Suprapubic skin (tissue), 4 donors: ENCODE data around the gene CDC42EP1. TPM values are rescaled to one million over a fixed set of nuclear protein-coding genes. Genes with fewer than 3 reads are reported as not detected.

Source experiments
- DNase-seq, 2 donors: peaks; one replicate each; pipeline ENCODE4 v3.0.0-alpha.2; 2019; ENCODE audit warnings: low spot score in 2 of 2
- H3K27ac ChIP-seq: fragments of 200-600 bp; sonication (generic); one replicate; pipeline ENCODE4 v1.5.1; 2019
- H3K27me3 ChIP-seq: fragments of 200-600 bp; sonication (generic); one replicate; pipeline ENCODE4 v1.5.1; 2019
- H3K36me3 ChIP-seq: fragments of 200-600 bp; sonication (generic); one replicate; pipeline ENCODE4 v1.5.1; 2019
- H3K4me1 ChIP-seq: fragments of 200-600 bp; sonication (generic); one replicate; pipeline ENCODE4 v1.5.1; 2019
- H3K4me3 ChIP-seq: fragments of 200-600 bp; sonication (generic); one replicate; pipeline ENCODE4 v1.5.1; 2019; ENCODE audit warnings: mild to moderate bottlenecking
- H3K9me3 ChIP-seq: fragments of 200-600 bp; sonication (generic); one replicate; pipeline ENCODE4 v1.5.1; 2019
- EP300 ChIP-seq: sonication (generic); formaldehyde crosslinking; IDR thresholded peaks from one replicate; pipeline ENCODE4 v1.6.1; 2017; ENCODE audit warnings: antibody characterized with exemption
- POLR2A ChIP-seq, 2 donors: fragments of 450-650 bp; IDR thresholded peaks; one replicate each; pipeline ENCODE4 v1.6.1; 2017; ENCODE audit warnings: antibody characterized with exemption in 2 of 2, mild to moderate bottlenecking in 2 of 2, moderate library complexity in 2 of 2
- POLR2AphosphoS5 ChIP-seq, 3 donors: sonication (generic); formaldehyde crosslinking; IDR thresholded peaks; one replicate each; pipeline ENCODE4 v1.6.1; 2017; ENCODE audit warnings: antibody characterized with exemption in 3 of 3
- WGBS: methylation state at CpG from one replicate; pipeline ENCODE4 v1.1.5; 2018; 5-methylcytosine and 5-hydroxymethylcytosine counted together
- total RNA-seq, 4 donors: library from RNA; depleted of rRNA; stranded (reverse); fragments of >200 nt; gene quantifications; one replicate each; pipeline ENCODE4 v1.1.0, GENCODE V29; 2016
- TF ChIP-seq, protein P1 (sequence below), 2 donors: fragments of 200-600 bp in 1 of 2; fragments of 450-650 bp in 1 of 2; sonication (generic) in 1 of 2; IDR thresholded peaks; one replicate each; pipeline ENCODE4 v1.5.1; 2016 to 2019; ENCODE audit warnings: antibody characterized with exemption in 2 of 2, mild to moderate bottlenecking in 1 of 2, moderate library complexity in 1 of 2

The CDC42EP1 gene
- total RNA-seq, 4 donors from 2014 or later, result 32.1 to 93.7 (median 80.9) TPM

GRCh38 chr22:37555029-37555428 is 5.3 kb upstream of the CDC42EP1 start:
- TF ChIP-seq EP300, result no peak
- no peak for TF ChIP-seq POLR2AphosphoS5 (IDR thresholded peaks at IDR 0.05)
- no peak for TF ChIP-seq POLR2A (IDR thresholded peaks at IDR 0.05)
- TF ChIP-seq, protein P1, sequence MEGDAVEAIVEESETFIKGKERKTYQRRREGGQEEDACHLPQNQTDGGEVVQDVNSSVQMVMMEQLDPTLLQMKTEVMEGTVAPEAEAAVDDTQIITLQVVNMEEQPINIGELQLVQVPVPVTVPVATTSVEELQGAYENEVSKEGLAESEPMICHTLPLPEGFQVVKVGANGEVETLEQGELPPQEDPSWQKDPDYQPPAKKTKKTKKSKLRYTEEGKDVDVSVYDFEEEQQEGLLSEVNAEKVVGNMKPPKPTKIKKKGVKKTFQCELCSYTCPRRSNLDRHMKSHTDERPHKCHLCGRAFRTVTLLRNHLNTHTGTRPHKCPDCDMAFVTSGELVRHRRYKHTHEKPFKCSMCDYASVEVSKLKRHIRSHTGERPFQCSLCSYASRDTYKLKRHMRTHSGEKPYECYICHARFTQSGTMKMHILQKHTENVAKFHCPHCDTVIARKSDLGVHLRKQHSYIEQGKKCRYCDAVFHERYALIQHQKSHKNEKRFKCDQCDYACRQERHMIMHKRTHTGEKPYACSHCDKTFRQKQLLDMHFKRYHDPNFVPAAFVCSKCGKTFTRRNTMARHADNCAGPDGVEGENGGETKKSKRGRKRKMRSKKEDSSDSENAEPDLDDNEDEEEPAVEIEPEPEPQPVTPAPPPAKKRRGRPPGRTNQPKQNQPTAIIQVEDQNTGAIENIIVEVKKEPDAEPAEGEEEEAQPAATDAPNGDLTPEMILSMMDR (IDR thresholded peaks at IDR 0.05), result no peak
- peaks cover 53% of the 10 kb centered on the region for H3K4me1 ChIP-seq
- H3K27ac ChIP-seq, result no peak overlapping the region

GRCh38 chr22:37556710-37557109 is 3.6 kb upstream of the CDC42EP1 start:
- Histone ChIP-seq H3K4me3 (no peak overlapping the region), H3K36me3 (no peaks in the 10 kb centered on the region), H3K27me3 (no peaks in the 10 kb centered on the region), H3K9me3 (no peaks in the 10 kb centered on the region), H3K4me1 (peaks cover 61% of the 10 kb centered on the region), H3K27ac (no peak overlapping the region)
- TF ChIP-seq, protein P1 (IDR thresholded peaks at IDR 0.05), result no peak
- TF ChIP-seq EP300 (no peak), POLR2A (IDR thresholded peaks at IDR 0.05) (no peak), POLR2AphosphoS5 (IDR thresholded peaks at IDR 0.05) (no peak)
- 17% methylated on average over 5 of the region's 5 CpGs for WGBS
- no peak for DNase-seq

More at GRCh38 chr22:37555029-37555428, 5.3 kb upstream of the CDC42EP1 start:
- Histone ChIP-seq H3K27me3 (no peaks in the 10 kb centered on the region), H3K9me3 (no peaks in the 10 kb centered on the region), H3K4me3 (no peak overlapping the region), H3K36me3 (no peaks in the 10 kb centered on the region)
- no peak for DNase-seq

DNA sequence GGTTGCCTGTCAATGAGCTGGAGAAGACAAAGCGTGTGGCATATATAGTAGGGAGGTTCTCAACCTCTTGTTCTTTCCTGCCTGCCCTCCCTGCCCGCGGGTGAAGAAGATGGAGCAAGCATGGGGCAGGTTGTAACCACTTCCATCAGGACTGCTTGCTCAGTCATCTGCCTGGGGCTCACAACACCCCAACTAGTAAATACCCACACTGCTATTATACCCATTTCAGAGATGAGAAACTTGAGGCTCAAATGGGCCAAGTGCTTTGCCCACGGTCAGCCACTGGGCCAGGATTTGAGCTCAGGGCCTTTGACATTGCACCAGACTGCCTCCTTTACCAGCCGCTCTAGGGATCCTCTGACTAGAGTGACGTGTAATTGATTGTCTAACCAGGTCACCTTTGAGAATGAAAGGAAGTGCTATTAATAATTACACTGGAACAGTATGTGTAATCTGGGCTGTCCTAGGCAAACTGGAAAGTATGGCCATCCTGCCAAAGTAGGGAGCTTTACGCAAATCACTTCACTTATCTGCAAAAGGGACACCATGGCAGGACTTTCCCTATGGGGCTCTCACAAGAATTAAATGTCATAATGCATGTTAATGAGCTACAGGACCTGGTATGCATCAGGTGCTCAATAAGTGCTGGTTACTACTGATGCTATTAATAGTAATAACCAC is 2.8 kb upstream of the CDC42EP1 start:
- Histone ChIP-seq H3K4me1 (peaks cover 61% of the 10 kb centered on the region), H3K27me3 (no peaks in the 10 kb centered on the region), H3K4me3 (no peak overlapping the region), H3K36me3 (no peaks in the 10 kb centered on the region), H3K9me3 (no peaks in the 10 kb centered on the region), H3K27ac (no peak overlapping the region)
- no peak for TF ChIP-seq EP300
- TF ChIP-seq POLR2A (IDR thresholded peaks at IDR 0.05), result no peak
- DNase-seq, result no peak
- WGBS, result 59% methylated on average over 7 of the region's 7 CpGs

- WGBS, result 75% methylated on average over 7 of the region's 7 CpGs
- no peaks in the 10 kb centered on the region for H3K36me3 ChIP-seq
- no peak overlapping the region for H3K4me3 ChIP-seq
- no peaks in the 10 kb centered on the region for H3K27me3 ChIP-seq
- TF ChIP-seq POLR2A (IDR thresholded peaks at IDR 0.05) (no peak), POLR2AphosphoS5 (IDR thresholded peaks at IDR 0.05) (no peak), EP300 (no peak)
- TF ChIP-seq, protein P1 (IDR thresholded peaks at IDR 0.05), result no peak
- H3K27ac ChIP-seq, result peak overlapping the region; percentile 22
- peaks cover 65% of the 10 kb centered on the region for H3K4me1 ChIP-seq
- no peak for DNase-seq
- H3K9me3 ChIP-seq, result no peaks in the 10 kb centered on the region
Observed at GRCh38 chr22:37558815-37559214, 1.5 kb upstream of the CDC42EP1 start.

- Histone ChIP-seq H3K27ac (peak overlapping the region; percentile 99), H3K4me3 (peak overlapping the region; percentile 77), H3K36me3 (no peaks in the 10 kb centered on the region), H3K9me3 (no peaks in the 10 kb centered on the region), H3K27me3 (no peaks in the 10 kb centered on the region), H3K4me1 (peaks cover 72% of the 10 kb centered on the region)
- no peak for DNase-seq
- WGBS, result 63% methylated on average over 2 of the region's 6 CpGs
- TF ChIP-seq, protein P1 (IDR thresholded peaks at IDR 0.05), result no peak
- TF ChIP-seq EP300 (no peak), POLR2AphosphoS5 (IDR thresholded peaks at IDR 0.05) (no peak), POLR2A (IDR thresholded peaks at IDR 0.05) (no peak)
Observed at GRCh38 chr22:37559521-37559900, 769 bp upstream of the CDC42EP1 start.
